K562 (cell line): Measurements from ENCODE around the gene MLLT3. TPM values are rescaled to one million over a fixed set of nuclear protein-coding genes. Genes with fewer than 3 reads are reported as not detected.

Experiments
- BCLAF1 ChIP-seq, 2 experiments: fragments of 450-650 bp in 1 of 2; IDR thresholded peaks; 2 replicates each; pipeline ENCODE4 v1.6.1; 2011 to 2017; ENCODE audit warnings: low read depth in 2 of 2, antibody characterized with exemption in 1 of 2, borderline replicate concordance in 1 of 2, low read length in 1 of 2, mild to moderate bottlenecking in 1 of 2, mixed read lengths in 1 of 2; ENCODE audit not compliant: control insufficient read depth in 1 of 2
- NFIX ChIP-seq: fragments of 250-450 bp; sonication (Bioruptor Pico); IDR thresholded peaks from 2 replicates; pipeline ENCODE4 v1.4.0; 2020; ENCODE audit warnings: low read depth, mild to moderate bottlenecking, moderate library complexity
- RFX5 ChIP-seq: IDR thresholded peaks from 2 replicates; pipeline ENCODE4 v1.6.1; 2011; ENCODE audit warnings: low read depth, mild to moderate bottlenecking, improper control_type of control experiment, low read length
- XRCC4 ChIP-seq: IDR thresholded peaks from one replicate; pipeline ENCODE4 v1.6.1; 2011; ENCODE audit not compliant: insufficient read depth, insufficient read length; ENCODE audit errors: extremely low read depth
- ZNF184 ChIP-seq: sonication (generic); formaldehyde crosslinking; IDR thresholded peaks from 2 replicates; pipeline ENCODE4 v1.5.0; 2020; ENCODE audit warnings: missing genetic modification reagents
- ZNF384 ChIP-seq: IDR thresholded peaks from 2 replicates; pipeline ENCODE4 v1.6.1; 2012; ENCODE audit warnings: low read depth, low read length, improper control_type of control experiment
- ZNF589 ChIP-seq: fragments of 200-800 bp; sonication (Bioruptor generic); IDR thresholded peaks from 2 replicates; pipeline ENCODE4 v1.6.1; 2016; ENCODE audit warnings: low read depth, missing genetic modification characterization, missing compliant biosample characterization
- polyA plus RNA-seq, 8 experiments: library from polyadenylated mRNA; depleted of rRNA in 4 of 8; stranded (reverse) in 5 of 8; unstranded in 3 of 8; fragments of >200 nt; fragmentation: Nextera tagmentation in 2 of 8; fragmentation: Illumina TruSeq in 1 of 8; extraction: Ambion mirVana in 2 of 8; extraction: Trizol in 1 of 8; gene quantifications; 2 replicates each; pipeline versions ENCODE4 v1.2.1 to v1.2.3, GENCODE V29; 2011 to 2014; ENCODE audit warnings: inconsistent platforms in 1 of 8, missing spikeins in 1 of 8
- total RNA-seq, 7 experiments: library from RNA; depleted of rRNA in 6 of 7; stranded (reverse); fragments of >200 nt in 6 of 7; fragmentation: Illumina TruSeq in 2 of 7; extraction: Trizol in 2 of 7; gene quantifications; 2 replicates each; pipeline versions ENCODE4 v1.2.1 to v1.2.3, GENCODE V29; 2011 to 2021; ENCODE audit warnings: low replicate concordance in 1 of 7
- TF ChIP-seq, protein P1 (sequence below), 2 experiments: fragments of 450-650 bp in 1 of 2; sonication (generic) in 1 of 2; formaldehyde crosslinking; conservative IDR thresholded peaks; 2 replicates each; pipeline versions ENCODE4 v1.4.0 to v1.8.1; 2020 to 2022; ENCODE audit warnings: mild to moderate bottlenecking in 1 of 2, missing genetic modification reagents in 1 of 2

The MLLT3 gene
- total and polyA plus RNA-seq, 9 of the 15 experiments (the other 6 are each of a cell fraction or from before 2014, with no cell fraction given), result 0.07 to 0.42 (median 0.22) TPM; not detected in 4

DNA sequence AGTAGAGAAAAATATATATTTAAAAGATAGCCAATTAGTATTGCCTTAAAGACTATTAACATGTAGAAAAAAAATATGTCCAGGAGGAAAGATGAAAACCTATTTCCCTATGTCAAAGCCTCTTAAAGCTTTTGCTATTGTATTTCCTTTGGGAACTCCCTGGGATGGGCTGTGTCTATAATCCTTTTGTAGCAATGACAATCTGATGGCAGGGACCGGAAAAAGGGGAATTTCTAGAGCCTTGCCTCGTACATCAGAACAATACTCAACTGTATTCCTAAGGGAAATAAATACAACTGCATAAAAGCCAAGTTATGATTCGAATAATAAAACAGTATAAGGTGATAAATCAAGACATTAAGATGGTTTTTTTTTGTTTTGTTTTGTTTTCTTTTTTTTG, 257.3 kb downstream of the MLLT3 start (continued):
- TF ChIP-seq BCLAF1 (IDR thresholded peaks at IDR 0.05; ENCODE audit: borderline replicate concordance in 1 of 2, control insufficient read depth in 1 of 2, low read depth in 2 of 2, low read length in 1 of 2), result no peak
- TF ChIP-seq ZNF589 (CRISPR knock-in tag), result no peak
- no peak for TF ChIP-seq RFX5
- no peak for TF ChIP-seq XRCC4
- TF ChIP-seq, protein P1, sequence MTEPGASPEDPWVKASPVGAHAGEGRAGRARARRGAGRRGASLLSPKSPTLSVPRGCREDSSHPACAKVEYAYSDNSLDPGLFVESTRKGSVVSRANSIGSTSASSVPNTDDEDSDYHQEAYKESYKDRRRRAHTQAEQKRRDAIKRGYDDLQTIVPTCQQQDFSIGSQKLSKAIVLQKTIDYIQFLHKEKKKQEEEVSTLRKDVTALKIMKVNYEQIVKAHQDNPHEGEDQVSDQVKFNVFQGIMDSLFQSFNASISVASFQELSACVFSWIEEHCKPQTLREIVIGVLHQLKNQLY (CRISPR knock-in tag; conservative IDR thresholded peaks at IDR 0.05), result no peak
- TF ChIP-seq NFIX (CRISPR knock-in tag), result no peak
- no peak for TF ChIP-seq ZNF384
- TF ChIP-seq ZNF184 (CRISPR knock-in tag), result no peak
